HG03439 (cell line): ENCODE data around the gene PACSIN2.

ENCODE experiments used
- ATAC-seq: cut with Tn5 transposase; IDR thresholded peaks from one replicate; pipeline ENCODE4 v1.9.1; 2021; ENCODE audit warnings: mild to moderate bottlenecking, moderate library complexity; ENCODE audit not compliant: unreplicated experiment

PACSIN2 gene

DNA sequence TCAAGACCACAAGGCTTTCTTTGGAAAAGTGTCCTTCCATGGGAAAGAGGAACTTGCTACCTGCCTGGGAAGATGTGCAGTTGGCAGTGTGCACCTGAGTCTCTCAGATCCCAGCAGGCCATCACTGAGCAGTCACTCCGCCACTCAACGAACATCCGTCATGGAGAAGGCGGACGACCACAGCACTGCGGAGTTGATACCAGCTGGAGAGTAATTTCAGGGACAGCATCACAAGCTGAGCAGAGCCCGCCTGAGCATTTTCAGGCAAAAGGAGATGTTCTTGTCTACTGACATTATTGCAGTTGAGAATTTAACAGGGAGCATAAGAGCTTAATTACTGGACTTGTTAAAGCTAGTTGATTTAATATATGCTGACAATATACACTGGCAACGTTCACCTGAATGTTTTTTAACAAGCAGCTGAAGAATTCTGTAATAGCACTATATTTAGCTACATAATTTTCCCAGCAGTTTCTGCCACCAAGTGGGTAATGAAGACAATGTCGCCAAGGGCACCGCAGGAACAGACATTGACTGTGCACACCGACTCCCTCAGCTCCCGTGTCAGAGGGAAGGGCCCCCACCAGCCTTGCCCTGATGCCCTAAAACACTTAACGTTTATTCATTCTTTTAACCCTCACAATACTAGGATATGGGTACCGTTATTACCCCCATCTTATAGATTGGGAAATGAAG, 105.4 kb downstream of the PACSIN2 start:
- no peak for ATAC-seq

DNA sequence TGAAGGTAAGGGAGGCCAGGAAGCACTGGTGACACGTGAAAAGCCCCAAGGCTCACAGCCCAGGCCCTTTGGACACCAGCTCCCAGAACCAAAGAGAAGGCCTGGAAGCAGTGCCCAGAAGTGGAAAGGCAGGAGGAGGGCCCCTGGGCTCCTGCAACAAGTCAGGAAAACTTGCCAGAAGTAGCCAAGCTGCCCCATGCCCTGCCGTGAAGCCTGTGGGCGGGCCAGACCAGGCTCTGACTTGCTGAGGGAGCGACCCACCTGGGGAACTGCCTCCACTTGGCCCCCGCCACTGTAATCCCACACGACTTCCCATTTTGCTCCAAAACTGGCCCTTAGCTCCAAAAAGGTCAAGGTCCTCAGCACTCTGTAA, 106.6 kb downstream of the PACSIN2 start:
- ATAC-seq = no peak

DNA sequence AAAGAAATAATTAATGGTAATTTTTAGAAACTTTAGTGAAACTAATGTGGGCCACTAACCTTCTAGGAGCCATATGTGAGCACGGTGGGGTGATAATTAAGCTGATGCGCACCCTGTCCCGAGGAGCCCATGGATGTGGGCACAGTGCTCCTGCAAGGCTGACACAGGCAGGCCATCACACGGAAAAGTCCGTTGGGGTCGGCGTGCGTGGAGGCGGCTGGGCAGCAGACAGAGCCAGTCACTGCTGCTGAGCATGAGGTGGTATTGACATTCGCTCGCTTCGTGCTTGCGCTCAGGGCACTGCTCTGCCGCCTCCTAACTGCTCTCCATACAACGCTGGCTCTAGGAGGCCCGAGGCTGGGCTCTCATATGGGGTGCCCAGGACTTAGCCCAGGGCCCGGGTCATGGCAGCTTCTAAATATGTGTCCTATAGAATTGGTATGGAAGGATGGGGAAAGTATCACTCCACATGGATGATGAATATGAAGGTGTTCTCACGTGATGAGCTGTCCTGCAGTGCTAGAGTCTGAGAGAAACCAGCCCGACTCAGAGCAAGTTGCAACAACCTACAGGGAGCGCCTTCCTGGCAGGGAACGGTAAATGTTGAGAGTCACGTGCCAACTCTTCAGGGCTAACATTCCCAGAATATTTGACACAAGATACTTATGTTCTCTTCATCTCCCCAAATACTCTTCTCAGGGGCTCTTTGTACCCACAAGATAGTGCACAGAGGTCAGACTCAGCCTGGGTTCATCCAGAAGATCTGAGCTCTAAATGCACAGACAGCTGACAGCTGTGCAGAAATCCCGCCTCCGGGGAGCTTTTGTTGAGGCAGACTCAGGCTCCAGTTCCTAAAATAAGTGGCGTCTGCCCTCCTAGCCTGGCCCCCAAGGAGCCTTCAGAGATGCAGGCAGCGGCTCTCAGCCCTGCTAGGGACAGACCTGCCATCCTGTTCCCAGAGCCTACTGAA, 107.3 kb downstream of the PACSIN2 start:
- ATAC-seq = no peak

- ATAC-seq = no peak
Measured at GRCh38 chr22:42906605-42907348, 108.2 kb downstream of the PACSIN2 start.

GRCh38 chr22:42905702-42906183, 109.2 kb downstream of the PACSIN2 start:
- ATAC-seq = no peak

- no peak for ATAC-seq
Measured at GRCh38 chr22:42905217-42905616, 109.7 kb downstream of the PACSIN2 start.

DNA sequence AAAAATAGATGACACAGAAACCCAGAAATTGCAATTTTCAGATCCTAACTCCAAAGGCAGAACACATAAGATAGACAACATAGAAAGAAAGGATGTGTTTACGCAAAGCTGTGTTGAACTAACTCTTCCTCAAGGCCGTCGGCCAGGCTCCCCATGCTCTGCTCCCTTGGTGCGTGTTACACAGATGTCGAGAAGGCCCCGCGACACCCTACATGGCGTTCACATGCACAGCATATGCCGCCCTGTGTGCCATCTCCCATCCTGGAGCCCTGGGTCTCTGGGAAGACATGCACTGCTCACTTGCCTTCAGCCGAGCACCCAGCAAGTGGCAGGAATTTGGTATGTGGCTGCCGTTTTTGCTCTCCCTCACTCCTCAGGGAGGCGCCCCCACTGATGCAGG, 110.9 kb downstream of the PACSIN2 start:
- ATAC-seq = no peak

- ATAC-seq = no peak
Measured at GRCh38 chr22:42902875-42903510, 112.0 kb downstream of the PACSIN2 start.

DNA sequence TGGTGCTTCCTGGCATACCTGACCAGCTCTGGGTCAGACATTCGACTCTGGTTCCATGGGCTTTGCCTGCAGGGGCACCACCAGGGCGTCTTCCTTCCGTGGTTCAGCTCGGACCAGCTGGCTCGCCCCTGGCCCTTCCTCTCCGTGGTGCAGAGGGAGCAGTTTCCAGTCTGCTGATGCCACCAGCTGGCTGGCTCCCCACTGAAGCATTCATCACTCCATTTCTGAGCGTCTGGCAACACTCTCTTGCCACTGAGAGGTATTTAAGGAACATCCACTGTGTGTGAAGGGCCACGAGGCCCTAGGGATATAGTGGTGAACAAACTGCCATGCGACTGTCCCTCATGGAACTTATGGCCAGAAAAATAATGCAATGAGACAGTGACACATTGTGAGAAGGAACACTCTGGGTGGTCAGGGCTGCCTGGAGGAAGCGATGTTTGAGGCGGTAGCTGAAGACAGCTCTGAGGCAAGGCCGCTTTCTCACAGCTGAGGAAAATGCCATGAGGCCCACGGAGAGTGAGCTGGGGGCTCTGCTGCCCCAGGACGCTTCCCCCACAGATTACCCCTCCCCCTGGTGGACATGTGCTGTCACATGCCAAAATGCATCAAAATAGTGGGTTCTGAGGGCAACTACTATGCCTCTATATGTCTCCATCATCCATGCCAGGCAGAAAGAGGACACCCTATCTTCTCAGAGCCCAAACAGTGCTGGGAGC, 113.0 kb downstream of the PACSIN2 start:
- ATAC-seq = no peak

- ATAC-seq = no peak
Measured at GRCh38 chr22:42897960-42898359, 117.0 kb downstream of the PACSIN2 start.

DNA sequence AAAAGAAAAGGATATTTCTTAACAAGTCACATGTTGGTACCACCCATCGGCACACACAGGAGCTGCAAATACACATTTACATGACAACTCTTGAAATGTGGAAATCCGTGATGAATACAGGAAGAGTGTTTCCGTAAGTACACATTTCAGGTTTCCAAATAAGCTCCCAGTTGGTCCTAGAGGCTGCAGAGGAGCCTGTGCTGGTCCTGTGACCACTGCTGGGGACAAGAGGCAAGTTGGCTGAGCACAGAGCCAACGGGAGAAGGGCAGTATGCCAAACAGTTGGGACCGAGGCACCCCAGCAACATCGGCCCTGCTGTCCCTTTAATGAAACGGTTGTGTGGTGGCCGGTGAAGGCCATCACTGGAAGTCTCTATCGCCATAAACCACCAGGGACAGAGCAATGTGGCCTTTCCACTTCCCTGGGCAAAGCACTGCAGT, 119.4 kb downstream of the PACSIN2 start:
- no peak for ATAC-seq

DNA sequence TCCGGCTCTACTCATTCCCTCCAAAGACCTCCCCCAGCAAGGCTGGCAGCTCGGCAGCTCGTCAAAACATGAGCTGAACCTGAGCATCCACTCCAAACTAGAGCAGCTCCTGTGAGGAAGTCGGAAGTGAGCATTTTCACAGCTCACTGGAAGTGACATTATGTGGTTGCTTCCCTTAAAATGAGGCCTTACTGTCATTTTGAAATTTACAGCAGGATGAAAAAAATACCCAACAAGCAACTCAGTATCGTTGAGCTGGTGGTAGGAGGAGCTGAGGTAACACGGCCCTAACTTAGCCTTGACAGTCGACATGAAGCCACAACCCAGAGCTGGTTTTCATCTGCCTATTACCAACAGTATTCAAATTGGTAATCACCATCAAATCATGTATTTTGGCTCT, 119.9 kb downstream of the PACSIN2 start:
- no peak for ATAC-seq

- no peak for ATAC-seq
Measured at GRCh38 chr22:42893371-42894150, 121.4 kb downstream of the PACSIN2 start.

DNA sequence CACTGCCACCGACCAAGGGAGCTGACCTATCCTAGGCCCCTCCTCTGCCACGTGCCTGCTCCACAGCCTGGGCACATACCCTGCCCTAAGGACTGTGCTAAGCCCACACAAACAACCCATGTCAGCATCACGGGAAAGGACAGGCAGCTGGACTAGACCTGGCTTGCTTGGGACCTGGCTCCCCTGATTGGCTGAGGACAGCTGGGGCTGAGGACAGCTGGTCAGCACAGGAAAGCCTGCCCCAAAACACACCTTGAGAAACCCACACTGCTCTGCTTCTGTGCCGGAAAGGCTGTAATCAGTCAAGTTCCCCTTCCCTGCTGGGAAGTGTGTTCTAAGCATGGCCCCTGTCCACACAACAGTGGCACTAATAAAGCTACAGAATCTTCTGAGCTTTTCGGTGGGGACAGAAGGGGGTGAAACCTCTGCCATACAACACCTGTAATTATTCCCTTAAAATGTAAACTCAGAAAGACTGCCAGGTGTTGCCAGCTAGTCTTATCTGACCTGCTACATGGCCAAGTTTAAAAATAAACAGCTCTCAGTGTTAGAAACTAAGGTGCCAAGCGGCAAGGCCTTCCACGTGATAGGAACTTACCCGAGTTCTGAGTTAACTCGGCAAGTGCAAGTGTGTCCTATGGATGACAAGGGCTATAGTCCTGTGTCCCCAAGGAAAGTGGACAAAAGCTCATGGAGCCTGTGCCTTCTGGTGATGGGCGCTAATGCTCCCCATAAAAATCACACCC, 122.2 kb downstream of the PACSIN2 start:
- no peak for ATAC-seq

DNA sequence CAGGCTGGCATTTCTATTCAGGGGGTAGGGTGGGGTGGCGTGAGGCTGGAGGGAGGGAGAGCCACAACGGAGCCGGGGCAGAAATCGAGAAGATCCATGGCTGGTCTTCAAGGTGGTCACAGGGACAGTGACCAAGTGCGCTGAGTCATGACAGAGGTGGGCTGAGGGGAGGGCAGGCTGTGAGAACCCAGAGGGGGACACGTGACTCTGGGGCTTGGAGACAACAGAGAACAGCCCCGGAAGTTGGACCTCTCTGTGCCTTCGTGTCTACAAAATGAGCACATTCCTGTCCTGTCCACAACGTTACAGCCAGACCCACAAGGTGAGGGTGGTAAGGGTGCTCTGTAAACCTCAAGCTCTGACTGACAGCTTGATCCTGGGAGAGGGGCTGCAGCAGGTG, 122.8 kb downstream of the PACSIN2 start:
- ATAC-seq = no peak

DNA sequence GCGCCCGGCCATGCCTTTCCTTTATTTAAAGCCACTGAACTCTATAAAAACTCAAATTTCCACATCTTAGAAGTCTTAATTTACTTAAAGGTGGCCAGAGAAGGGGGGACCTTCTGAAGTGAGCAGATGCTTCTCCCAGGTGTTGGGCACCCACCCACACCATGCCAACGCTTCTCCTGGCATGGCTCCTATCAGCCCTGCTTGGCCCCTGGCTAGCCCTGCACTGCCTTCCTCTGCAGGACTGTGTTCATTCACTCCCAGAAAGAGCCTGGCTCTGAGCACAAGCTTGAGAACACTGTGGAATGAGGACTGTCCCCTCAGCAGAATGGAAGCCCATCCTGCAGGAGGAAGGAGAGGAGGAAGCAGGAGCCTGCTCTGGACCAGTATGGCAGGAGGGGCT, 123.3 kb downstream of the PACSIN2 start:
- no peak for ATAC-seq

- no peak for ATAC-seq
Measured at GRCh38 chr22:42891008-42891407, 123.9 kb downstream of the PACSIN2 start.

DNA sequence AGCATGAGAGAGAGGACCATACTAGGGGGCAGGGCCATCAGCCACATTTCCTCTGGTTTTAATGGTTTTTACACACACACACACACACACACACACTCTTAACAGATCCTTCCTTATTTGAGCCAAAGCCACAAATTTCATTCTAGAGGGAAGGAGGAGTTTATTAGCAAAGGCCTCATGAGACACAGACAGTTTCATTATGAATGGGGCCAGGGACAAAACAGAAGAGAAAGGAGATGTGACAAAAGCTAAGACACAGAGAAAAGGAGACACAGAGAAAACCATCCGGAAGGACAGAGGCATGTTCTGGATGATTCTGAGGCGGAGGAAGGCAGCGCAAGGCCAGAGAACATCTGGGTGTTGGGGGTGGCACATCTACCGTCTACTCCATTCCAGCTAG, 125.6 kb downstream of the PACSIN2 start:
- peak; percentile 59 for ATAC-seq
